Caco-2 (cell line): ENCODE measurements around the gene LCN2. TPM values are rescaled to one million over a fixed set of nuclear protein-coding genes. Genes with fewer than 3 reads are reported as not detected.

Source experiments
- BruUV-seq: library from RNA; stranded (reverse); fragments of 400-500 nt; replicated peaks from 2 replicates; lab custom pipeline; 2021; lab: Mats Ljungman, UMichigan
- CTCF ChIA-PET: fragments of 300-600 bp; sonication (Branson Sonifier 250); formaldehyde crosslinking; loops from one replicate; lab custom pipeline; 2022; ENCODE audit warnings: antibody characterized with exemption; lab: Charles Lee
- POLR2A ChIA-PET: fragments of 300-600 bp; sonication (Branson Sonifier 250); formaldehyde crosslinking; loops from one replicate; lab custom pipeline; 2022; ENCODE audit warnings: antibody characterized with exemption; lab: Charles Lee
- DNase-seq, 2 experiments: peaks; one replicate each; pipeline versions ENCODE4 v3.0.0 to v3.0.0-alpha.2; 2020 to 2022
- H3K27me3 ChIP-seq: replicated peaks from 2 replicates; pipeline ENCODE4 v1.6.0; 2011; ENCODE audit warnings: low read length; ENCODE audit not compliant: control insufficient read depth, insufficient read depth
- H3K36me3 ChIP-seq: 2 replicates; pipeline ENCODE4 v1.5.1; 2011; ENCODE audit warnings: low read length; ENCODE audit not compliant: control insufficient read depth, insufficient read depth
- H3K4me1 ChIP-seq: fragments of 250-450 bp; sonication (Bioruptor Pico); 2 replicates; pipeline ENCODE4 v1.5.1; 2020; ENCODE audit warnings: mild to moderate bottlenecking
- H3K4me3 ChIP-seq: 2 replicates; pipeline ENCODE4 v1.5.1; 2011; ENCODE audit warnings: low read depth, mild to moderate bottlenecking, control low read depth, low read length
- H3K9me3 ChIP-seq: fragments of 250-450 bp; sonication (Bioruptor Pico); 2 replicates; pipeline ENCODE4 v1.5.1; 2020; ENCODE audit warnings: mild to moderate bottlenecking, moderate library complexity
- H3K27ac Mint-ChIP-seq: one replicate; pipeline ENCODE4 v1.8.0; 2022; ENCODE audit warnings: mixed read lengths; ENCODE audit not compliant: unreplicated experiment
- H3K27me3 Mint-ChIP-seq: one replicate; pipeline ENCODE4 v1.8.0; 2022; ENCODE audit warnings: mixed read lengths; ENCODE audit not compliant: insufficient read depth, unreplicated experiment
- H3K36me3 Mint-ChIP-seq: one replicate; pipeline ENCODE4 v1.8.0; 2022; ENCODE audit warnings: mild to moderate bottlenecking, mixed read lengths; ENCODE audit not compliant: insufficient read depth, unreplicated experiment
- H3K4me1 Mint-ChIP-seq: one replicate; pipeline ENCODE4 v1.8.0; 2022; ENCODE audit warnings: low read depth, mixed read lengths; ENCODE audit not compliant: unreplicated experiment
- H3K4me3 Mint-ChIP-seq: one replicate; pipeline ENCODE4 v1.8.0; 2022; ENCODE audit warnings: mild to moderate bottlenecking, moderate library complexity, mixed read lengths; ENCODE audit not compliant: unreplicated experiment
- H3K9me3 Mint-ChIP-seq: one replicate; pipeline ENCODE4 v1.8.0; 2022; ENCODE audit warnings: mixed read lengths; ENCODE audit not compliant: unreplicated experiment
- CTCF ChIP-seq, 2 experiments: fragments of 200-600 bp in 1 of 2; IDR thresholded peaks; 1 replicate in 1 of 2; 2 replicates in 1 of 2; pipeline versions ENCODE4 v1.5.1 to v1.8.0; 2011 to 2022; ENCODE audit warnings: antibody characterized with exemption in 1 of 2, control low read depth in 1 of 2, inconsistent platforms in 1 of 2, low read depth in 1 of 2, low read length in 1 of 2, mild to moderate bottlenecking in 1 of 2, moderate library complexity in 1 of 2; ENCODE audit not compliant: insufficient read depth in 1 of 2, severe bottlenecking in 1 of 2, unreplicated experiment in 1 of 2
- intact Hi-C: fragments of 100-400 bp; cut with micrococcal nuclease; formaldehyde crosslinking; loops from one replicate; pipeline ENCODE4 v1.10.0; 2022; ENCODE audit not compliant: unreplicated experiment
- total RNA-seq: library from RNA; stranded (reverse); gene quantifications from 2 replicates; pipeline ENCODE4 v1.2.3, GENCODE V29; 2022

LCN2 gene
- total RNA-seq, 1 experiment from 2014 or later: not detected

- peaks cover 1% of the 10 kb centered on the region for H3K9me3 Mint-ChIP-seq
- no peak overlapping the region for H3K27ac Mint-ChIP-seq
- Histone ChIP-seq H3K9me3 (no peaks in the 10 kb centered on the region), H3K4me1 (no peaks in the 10 kb centered on the region), H3K36me3 (no peaks in the 10 kb centered on the region), H3K27me3 (no peaks in the 10 kb centered on the region), H3K4me3 (no peak overlapping the region)
- no peak for TF ChIP-seq CTCF (IDR thresholded peaks at IDR 0.05; ENCODE audit: insufficient read depth in 1 of 2, low read depth in 1 of 2, low read length in 1 of 2, severe bottlenecking in 1 of 2, unreplicated experiment in 1 of 2)
- ChIA-PET POLR2A (no interaction called here), CTCF (no interaction called here)
- DNase-seq: no peak
- no peaks in the 10 kb centered on the region for H3K4me1 Mint-ChIP-seq
- H3K27me3 Mint-ChIP-seq: no peaks in the 10 kb centered on the region
- no TSS peak for BruUV-seq
- H3K4me3 Mint-ChIP-seq: no peak overlapping the region
- no peaks in the 10 kb centered on the region for H3K36me3 Mint-ChIP-seq
- intact Hi-C loops: no loop called here
These were observed 9.6 kb upstream of the LCN2 start for GRCh38 chr9:128139621-128140020.

- H3K9me3 ChIP-seq: no peaks in the 10 kb centered on the region
- Mint-ChIP-seq H3K27me3 (no peaks in the 10 kb centered on the region), H3K9me3 (no peaks in the 10 kb centered on the region), H3K36me3 (no peaks in the 10 kb centered on the region), H3K4me1 (no peaks in the 10 kb centered on the region), H3K4me3 (no peak overlapping the region), H3K27ac (no peak overlapping the region)
- H3K27me3 ChIP-seq: no peaks in the 10 kb centered on the region
- no peaks in the 10 kb centered on the region for H3K36me3 ChIP-seq
- CTCF ChIA-PET: no interaction called here
- no peak for TF ChIP-seq CTCF (IDR thresholded peaks at IDR 0.05; ENCODE audit: insufficient read depth in 1 of 2, low read depth in 1 of 2, low read length in 1 of 2, severe bottlenecking in 1 of 2, unreplicated experiment in 1 of 2)
- BruUV-seq: no TSS peak
- H3K4me3 ChIP-seq: no peak overlapping the region
- intact Hi-C loops: no loop called here
- H3K4me1 ChIP-seq: peaks cover 15% of the 10 kb centered on the region; the same call in 1 of the 2 replicates
- DNase-seq: no peak
- POLR2A ChIA-PET: no interaction called here
These were observed 7.6 kb upstream of the LCN2 start for GRCh38 chr9:128141604-128142003.

- Histone ChIP-seq H3K9me3 (no peaks in the 10 kb centered on the region), H3K4me3 (no peak overlapping the region), H3K4me1 (peaks cover 15% of the 10 kb centered on the region; the same call in 1 of the 2 replicates), H3K27me3 (no peaks in the 10 kb centered on the region), H3K36me3 (no peaks in the 10 kb centered on the region)
- TF ChIP-seq CTCF (IDR thresholded peaks at IDR 0.05; ENCODE audit: insufficient read depth in 1 of 2, low read depth in 1 of 2, low read length in 1 of 2, severe bottlenecking in 1 of 2, unreplicated experiment in 1 of 2): no peak
- Mint-ChIP-seq H3K27me3 (no peaks in the 10 kb centered on the region), H3K9me3 (no peaks in the 10 kb centered on the region), H3K4me1 (no peaks in the 10 kb centered on the region), H3K36me3 (no peaks in the 10 kb centered on the region), H3K4me3 (no peak overlapping the region), H3K27ac (no peak overlapping the region)
- CTCF ChIA-PET: interaction anchor here (0.6 kb wide), 1 partner anchor 220 kb away, joined by 3 read pairs; no protein-coding TSS in a partner anchor
- DNase-seq: no peak
- BruUV-seq: no TSS peak
- intact Hi-C loops: no loop called here
- POLR2A ChIA-PET: no interaction called here
These were observed 7.2 kb upstream of the LCN2 start for GRCh38 chr9:128142061-128142460.
